HepG2 (cell line): ENCODE measurements around the gene DDIT4. TPM values are rescaled to one million over a fixed set of nuclear protein-coding genes. Genes with fewer than 3 reads are reported as not detected.

Source experiments
- TP53 ChIP-seq: sonication (generic); formaldehyde crosslinking; conservative IDR thresholded peaks from 2 replicates; pipeline ENCODE4 v1.4.0; 2020; ENCODE audit warnings: missing genetic modification reagents
- ZBTB8A ChIP-seq: sonication (generic); formaldehyde crosslinking; IDR thresholded peaks from 2 replicates; pipeline ENCODE4 v1.4.0; 2020; ENCODE audit warnings: mild to moderate bottlenecking, low read depth, missing genetic modification reagents, borderline replicate concordance
- ZHX1 ChIP-seq: sonication (generic); formaldehyde crosslinking; IDR thresholded peaks from 2 replicates; pipeline ENCODE4 v1.8.1; 2022; ENCODE audit warnings: low read depth, mild to moderate bottlenecking, missing genetic modification reagents
- ZNF557 ChIP-seq: sonication (generic); formaldehyde crosslinking; IDR thresholded peaks from 2 replicates; pipeline ENCODE4 v1.4.0; 2020; ENCODE audit warnings: missing genetic modification reagents
- ZNF567 ChIP-seq: sonication (generic); formaldehyde crosslinking; IDR thresholded peaks from 2 replicates; pipeline ENCODE4 v1.8.1; 2023; ENCODE audit warnings: mild to moderate bottlenecking, missing genetic modification reagents, borderline replicate concordance
- polyA plus RNA-seq, 8 experiments: library from polyadenylated mRNA; depleted of rRNA in 3 of 8; stranded (reverse) in 7 of 8; unstranded in 1 of 8; fragments of >200 nt; fragmentation: Illumina TruSeq in 4 of 8; extraction: Trizol in 4 of 8; gene quantifications; 2 replicates each; pipeline versions ENCODE4 v1.2.1 to v1.2.3, GENCODE V29; 2011 to 2016; ENCODE audit warnings: low read depth in 4 of 8, missing spikeins in 1 of 8, mixed read lengths in 1 of 8; ENCODE audit not compliant: insufficient read depth in 1 of 8
- total RNA-seq, 5 experiments: library from RNA; depleted of rRNA; stranded (reverse); fragments of >200 nt; fragmentation: Illumina TruSeq; extraction: Trizol; gene quantifications; 2 replicates each; pipeline ENCODE4 v1.2.3, GENCODE V29; 2016; ENCODE audit warnings: low read depth in 1 of 5
- TF ChIP-seq, protein P1 (sequence below): sonication (generic); formaldehyde crosslinking; conservative IDR thresholded peaks from 2 replicates; pipeline ENCODE4 v1.4.0; 2020; ENCODE audit warnings: missing genetic modification reagents
- TF ChIP-seq, protein P2 (sequence below): sonication (generic); formaldehyde crosslinking; IDR thresholded peaks from 2 replicates; pipeline ENCODE4 v1.4.0; 2020; ENCODE audit warnings: missing genetic modification reagents
- TF ChIP-seq, protein P3 (sequence below), 2 experiments: fragments of 450-650 bp in 1 of 2; sonication (generic) in 1 of 2; formaldehyde crosslinking in 1 of 2; IDR thresholded peaks; 2 replicates each; pipeline versions ENCODE4 v1.6.1 to v1.8.0; 2016 to 2022; ENCODE audit warnings: antibody characterized with exemption in 1 of 2, mild to moderate bottlenecking in 1 of 2, missing genetic modification reagents in 1 of 2
- TF ChIP-seq, protein P4 (sequence below): IDR thresholded peaks from 2 replicates; pipeline ENCODE4 v1.6.1; 2018; ENCODE audit warnings: missing genetic modification reagents

Gene DDIT4
- total and polyA plus RNA-seq, 2 of the 13 experiments (the other 11 are each of a cell fraction or from before 2014, with no cell fraction given): 35.6 to 40.7 TPM

- TF ChIP-seq, protein P1, sequence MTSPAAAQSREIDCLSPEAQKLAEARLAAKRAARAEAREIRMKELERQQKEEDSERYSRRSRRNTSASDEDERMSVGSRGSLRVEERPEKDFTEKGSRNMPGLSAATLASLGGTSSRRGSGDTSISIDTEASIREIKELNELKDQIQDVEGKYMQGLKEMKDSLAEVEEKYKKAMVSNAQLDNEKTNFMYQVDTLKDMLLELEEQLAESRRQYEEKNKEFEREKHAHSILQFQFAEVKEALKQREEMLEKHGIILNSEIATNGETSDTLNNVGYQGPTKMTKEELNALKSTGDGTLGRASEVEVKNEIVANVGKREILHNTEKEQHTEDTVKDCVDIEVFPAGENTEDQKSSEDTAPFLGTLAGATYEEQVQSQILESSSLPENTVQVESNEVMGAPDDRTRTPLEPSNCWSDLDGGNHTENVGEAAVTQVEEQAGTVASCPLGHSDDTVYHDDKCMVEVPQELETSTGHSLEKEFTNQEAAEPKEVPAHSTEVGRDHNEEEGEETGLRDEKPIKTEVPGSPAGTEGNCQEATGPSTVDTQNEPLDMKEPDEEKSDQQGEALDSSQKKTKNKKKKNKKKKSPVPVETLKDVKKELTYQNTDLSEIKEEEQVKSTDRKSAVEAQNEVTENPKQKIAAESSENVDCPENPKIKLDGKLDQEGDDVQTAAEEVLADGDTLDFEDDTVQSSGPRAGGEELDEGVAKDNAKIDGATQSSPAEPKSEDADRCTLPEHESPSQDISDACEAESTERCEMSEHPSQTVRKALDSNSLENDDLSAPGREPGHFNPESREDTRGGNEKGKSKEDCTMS: no peak
- TF ChIP-seq ZNF567 (CRISPR knock-in tag) (peak; percentile 31; the same call in 1 of the 2 replicates), TP53 (CRISPR knock-in tag) (peak; percentile 39; the same call in 1 of the 2 replicates), ZBTB8A (CRISPR knock-in tag) (no peak), ZHX1 (CRISPR knock-in tag) (no peak), ZNF557 (CRISPR knock-in tag) (peak; percentile 75; the same call in 1 of the 2 replicates)
- TF ChIP-seq, protein P2, sequence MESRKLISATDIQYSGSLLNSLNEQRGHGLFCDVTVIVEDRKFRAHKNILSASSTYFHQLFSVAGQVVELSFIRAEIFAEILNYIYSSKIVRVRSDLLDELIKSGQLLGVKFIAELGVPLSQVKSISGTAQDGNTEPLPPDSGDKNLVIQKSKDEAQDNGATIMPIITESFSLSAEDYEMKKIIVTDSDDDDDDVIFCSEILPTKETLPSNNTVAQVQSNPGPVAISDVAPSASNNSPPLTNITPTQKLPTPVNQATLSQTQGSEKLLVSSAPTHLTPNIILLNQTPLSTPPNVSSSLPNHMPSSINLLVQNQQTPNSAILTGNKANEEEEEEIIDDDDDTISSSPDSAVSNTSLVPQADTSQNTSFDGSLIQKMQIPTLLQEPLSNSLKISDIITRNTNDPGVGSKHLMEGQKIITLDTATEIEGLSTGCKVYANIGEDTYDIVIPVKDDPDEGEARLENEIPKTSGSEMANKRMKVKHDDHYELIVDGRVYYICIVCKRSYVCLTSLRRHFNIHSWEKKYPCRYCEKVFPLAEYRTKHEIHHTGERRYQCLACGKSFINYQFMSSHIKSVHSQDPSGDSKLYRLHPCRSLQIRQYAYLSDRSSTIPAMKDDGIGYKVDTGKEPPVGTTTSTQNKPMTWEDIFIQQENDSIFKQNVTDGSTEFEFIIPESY (CRISPR knock-in tag): 0 out of 2 replicates have a peak, but pooled peaks have one; percentile 22
- TF ChIP-seq, protein P3, sequence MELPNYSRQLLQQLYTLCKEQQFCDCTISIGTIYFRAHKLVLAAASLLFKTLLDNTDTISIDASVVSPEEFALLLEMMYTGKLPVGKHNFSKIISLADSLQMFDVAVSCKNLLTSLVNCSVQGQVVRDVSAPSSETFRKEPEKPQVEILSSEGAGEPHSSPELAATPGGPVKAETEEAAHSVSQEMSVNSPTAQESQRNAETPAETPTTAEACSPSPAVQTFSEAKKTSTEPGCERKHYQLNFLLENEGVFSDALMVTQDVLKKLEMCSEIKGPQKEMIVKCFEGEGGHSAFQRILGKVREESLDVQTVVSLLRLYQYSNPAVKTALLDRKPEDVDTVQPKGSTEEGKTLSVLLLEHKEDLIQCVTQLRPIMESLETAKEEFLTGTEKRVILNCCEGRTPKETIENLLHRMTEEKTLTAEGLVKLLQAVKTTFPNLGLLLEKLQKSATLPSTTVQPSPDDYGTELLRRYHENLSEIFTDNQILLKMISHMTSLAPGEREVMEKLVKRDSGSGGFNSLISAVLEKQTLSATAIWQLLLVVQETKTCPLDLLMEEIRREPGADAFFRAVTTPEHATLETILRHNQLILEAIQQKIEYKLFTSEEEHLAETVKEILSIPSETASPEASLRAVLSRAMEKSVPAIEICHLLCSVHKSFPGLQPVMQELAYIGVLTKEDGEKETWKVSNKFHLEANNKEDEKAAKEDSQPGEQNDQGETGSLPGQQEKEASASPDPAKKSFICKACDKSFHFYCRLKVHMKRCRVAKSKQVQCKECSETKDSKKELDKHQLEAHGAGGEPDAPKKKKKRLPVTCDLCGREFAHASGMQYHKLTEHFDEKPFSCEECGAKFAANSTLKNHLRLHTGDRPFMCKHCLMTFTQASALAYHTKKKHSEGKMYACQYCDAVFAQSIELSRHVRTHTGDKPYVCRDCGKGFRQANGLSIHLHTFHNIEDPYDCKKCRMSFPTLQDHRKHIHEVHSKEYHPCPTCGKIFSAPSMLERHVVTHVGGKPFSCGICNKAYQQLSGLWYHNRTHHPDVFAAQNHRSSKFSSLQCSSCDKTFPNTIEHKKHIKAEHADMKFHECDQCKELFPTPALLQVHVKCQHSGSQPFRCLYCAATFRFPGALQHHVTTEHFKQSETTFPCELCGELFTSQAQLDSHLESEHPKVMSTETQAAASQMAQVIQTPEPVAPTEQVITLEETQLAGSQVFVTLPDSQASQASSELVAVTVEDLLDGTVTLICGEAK (IDR thresholded peaks at IDR 0.05): no peak
- TF ChIP-seq, protein P3 (CRISPR knock-in tag; IDR thresholded peaks at IDR 0.05): no peak
- TF ChIP-seq, protein P4, sequence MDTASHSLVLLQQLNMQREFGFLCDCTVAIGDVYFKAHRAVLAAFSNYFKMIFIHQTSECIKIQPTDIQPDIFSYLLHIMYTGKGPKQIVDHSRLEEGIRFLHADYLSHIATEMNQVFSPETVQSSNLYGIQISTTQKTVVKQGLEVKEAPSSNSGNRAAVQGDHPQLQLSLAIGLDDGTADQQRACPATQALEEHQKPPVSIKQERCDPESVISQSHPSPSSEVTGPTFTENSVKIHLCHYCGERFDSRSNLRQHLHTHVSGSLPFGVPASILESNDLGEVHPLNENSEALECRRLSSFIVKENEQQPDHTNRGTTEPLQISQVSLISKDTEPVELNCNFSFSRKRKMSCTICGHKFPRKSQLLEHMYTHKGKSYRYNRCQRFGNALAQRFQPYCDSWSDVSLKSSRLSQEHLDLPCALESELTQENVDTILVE (CRISPR knock-in tag): no peak; the same call in 1 of the 2 replicates
Measured at GRCh38 chr10:72248468-72249151, 25.1 kb upstream of the DDIT4 start (continued).
